NCI-H748 (cell line): ENCODE data around the gene FCHO2.

Experiments
- DNase-seq: peaks from one replicate; lab custom pipeline; 2025; ENCODE audit not compliant: unreplicated experiment; lab: John Stamatoyannopoulos, UW

Gene FCHO2

GRCh38 chr5:73135429-73136054 lies 179.7 kb downstream of the FCHO2 start:
- DNase-seq: peak; percentile 47

GRCh38 chr5:73136055-73136562 lies 180.3 kb downstream of the FCHO2 start:
- DNase-seq: no peak

- DNase-seq: no peak
Observed at GRCh38 chr5:73137563-73138530, 182.0 kb downstream of the FCHO2 start.

- no peak for DNase-seq
Observed at GRCh38 chr5:73139485-73139884, 183.6 kb downstream of the FCHO2 start.
